GM21360 (cell line): Measurements from ENCODE around the gene UBE3B.
A peak's percentile ranks its signal among the peaks of the same experiment; 100 is the strongest.

Source experiments
- ATAC-seq: cut with Tn5 transposase; IDR thresholded peaks from one replicate; pipeline ENCODE4 v1.9.1; 2021; ENCODE audit warnings: mild to moderate bottlenecking, moderate library complexity; ENCODE audit not compliant: unreplicated experiment

UBE3B gene

DNA sequence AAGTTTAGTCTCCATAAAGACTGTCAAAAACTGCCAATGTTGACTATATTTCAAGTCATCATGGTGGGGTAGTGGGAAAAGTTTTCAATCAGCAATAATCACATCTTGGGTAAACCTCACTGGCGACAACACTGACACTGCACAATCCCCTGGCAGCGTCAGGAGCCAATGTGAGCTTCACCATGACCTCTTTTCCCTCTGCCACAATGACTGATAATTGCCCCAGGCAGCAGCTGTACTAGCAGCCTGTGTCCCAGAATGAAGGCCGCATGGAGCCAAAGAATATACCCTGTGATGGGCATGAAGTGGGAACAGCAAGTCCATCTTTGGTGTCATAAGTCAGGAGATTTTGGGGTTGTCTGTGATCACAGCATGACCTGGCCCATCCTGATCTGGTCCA, 90.5 kb downstream of the UBE3B start:
- no peak for ATAC-seq

DNA sequence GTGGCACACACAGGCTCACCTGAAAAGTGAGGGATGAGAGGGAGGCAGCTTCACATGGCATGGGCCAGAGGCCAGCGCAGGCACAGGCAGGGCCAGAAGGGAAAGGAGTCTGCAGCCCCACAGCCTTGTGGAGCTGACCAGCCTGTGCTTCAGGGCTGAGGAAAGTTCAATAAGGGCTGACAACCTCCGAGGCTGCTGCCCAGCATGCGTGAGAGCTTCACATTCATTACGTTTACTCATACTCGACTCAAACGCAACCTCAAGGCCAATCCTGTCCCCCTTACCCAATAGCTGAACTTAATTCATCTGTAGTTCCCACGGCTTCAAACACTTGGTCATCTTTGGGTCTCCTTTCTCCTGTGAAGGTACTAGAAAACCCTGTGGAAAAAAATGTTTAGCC, 91.1 kb downstream of the UBE3B start:
- no peak for ATAC-seq

DNA sequence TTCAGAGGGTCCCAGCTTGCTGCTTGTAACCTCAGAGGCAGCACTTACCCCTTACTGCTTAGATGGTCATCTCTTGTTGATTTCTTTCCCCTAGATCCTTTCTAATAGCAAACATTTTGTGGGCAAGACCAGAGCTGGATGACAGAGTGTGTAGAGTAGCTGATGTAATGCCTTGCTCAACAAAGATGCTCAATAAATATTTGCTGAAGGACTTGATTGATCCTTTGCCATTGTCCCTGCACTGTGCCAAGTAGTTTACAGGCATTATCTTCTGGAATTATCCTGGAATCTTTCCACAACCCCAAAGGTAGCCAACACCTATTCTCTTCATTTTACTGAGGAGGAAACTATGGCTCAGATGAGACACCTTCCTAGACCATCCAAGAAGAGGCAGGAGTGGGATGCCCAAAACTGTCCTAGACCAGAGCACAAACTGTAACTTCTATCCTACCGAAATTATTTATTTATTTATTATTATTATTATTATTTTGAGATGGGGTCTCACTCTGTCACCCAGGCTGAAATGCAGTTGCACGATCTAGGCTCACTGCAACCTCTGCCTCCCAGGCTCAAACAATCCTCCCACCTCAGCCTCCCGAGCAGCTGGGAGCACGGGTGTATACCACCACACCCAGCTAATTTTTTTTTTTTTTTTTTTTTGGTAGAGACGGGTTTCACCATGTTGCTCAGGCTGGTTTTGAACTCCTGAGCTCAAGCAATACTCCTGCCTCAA, 94.5 kb downstream of the UBE3B start:
- ATAC-seq: no peak

DNA sequence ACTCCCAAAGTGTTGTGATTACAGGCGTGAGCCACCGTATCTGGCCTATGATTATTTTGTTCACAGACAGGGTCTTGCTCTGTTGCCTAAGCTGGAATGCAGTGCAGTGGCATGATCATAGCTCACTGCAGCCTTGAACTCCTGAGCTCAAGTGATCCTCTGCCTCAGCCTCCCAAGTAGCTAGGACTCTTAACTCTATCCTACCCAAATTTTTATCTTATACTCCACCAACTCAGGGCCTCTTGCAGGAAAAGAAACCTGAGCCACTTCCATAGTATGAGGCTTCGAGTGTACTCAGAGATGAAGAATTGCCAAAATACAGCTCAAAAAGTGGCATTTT, 95.0 kb downstream of the UBE3B start:
- ATAC-seq: no peak

DNA sequence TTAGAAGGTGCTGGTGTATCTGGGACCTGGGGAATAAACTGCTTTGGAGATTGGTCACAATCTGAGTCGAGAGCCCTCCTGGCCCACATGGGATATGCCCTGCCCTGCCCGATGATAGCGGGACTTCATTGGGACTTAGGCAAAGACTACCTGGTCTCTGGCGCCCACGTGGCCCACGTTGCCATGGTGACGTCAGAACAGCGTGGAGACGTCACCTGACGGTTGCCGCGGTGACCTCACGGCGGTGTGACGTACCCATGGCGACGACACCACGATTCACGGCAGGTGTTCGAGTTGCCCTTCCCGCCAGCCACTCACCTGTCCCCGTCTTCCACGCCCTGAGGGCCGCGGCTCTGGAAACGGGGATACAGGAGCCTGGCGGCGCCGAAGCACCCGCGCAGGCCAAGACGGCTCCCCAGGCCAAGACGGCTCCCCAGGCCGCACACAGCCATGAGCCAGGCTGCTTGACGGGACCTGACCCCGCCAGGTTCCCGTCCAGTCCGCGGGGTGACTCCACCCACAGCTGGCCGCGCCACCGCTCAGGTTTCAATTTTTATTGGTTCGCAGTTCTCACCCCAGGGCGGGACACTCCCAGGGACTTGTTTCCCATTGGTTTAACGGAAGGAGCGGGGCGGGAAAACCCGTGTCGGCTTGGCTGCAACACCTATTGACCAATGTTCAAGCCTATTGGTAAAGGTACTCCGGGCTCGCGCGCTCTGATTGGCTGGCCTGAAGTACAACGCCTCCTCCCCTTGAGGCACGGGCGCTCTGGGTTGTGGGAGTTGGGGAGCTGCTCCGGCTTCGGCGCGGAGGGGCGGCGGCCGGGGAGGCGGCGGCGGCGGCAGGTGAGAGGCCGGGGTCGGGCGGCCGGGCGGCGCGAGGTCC, 95.8 kb downstream of the UBE3B start, which contains the start of the genes MMAB and MVK:
Gene MMAB (minus strand): TSS at position 476 of the 885 bp plus-strand sequence. CDS start 24 bp downstream, at position 452.
Gene MVK (plus strand): TSS at position 766 of the 885 bp plus-strand sequence. CDS start 1,029 bp downstream, outside the sequence.
- ATAC-seq: peak; percentile 89

DNA sequence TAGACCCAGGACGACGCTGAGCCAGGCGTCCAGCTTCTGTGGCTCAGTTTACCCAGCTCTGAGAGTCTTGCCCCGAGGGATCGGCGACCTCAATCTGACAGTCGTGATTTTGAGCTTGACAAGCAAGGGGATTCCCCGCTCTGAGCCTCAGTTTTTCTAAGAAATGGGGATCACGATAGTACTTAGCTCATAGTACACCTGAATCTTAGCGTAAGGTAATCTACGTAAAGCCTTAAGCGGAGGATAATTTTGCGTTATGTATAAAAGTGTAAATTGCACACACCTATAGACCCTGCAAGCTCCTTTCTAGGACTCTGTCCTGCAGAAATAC, 96.4 kb downstream of the UBE3B start:
- no peak for ATAC-seq

DNA sequence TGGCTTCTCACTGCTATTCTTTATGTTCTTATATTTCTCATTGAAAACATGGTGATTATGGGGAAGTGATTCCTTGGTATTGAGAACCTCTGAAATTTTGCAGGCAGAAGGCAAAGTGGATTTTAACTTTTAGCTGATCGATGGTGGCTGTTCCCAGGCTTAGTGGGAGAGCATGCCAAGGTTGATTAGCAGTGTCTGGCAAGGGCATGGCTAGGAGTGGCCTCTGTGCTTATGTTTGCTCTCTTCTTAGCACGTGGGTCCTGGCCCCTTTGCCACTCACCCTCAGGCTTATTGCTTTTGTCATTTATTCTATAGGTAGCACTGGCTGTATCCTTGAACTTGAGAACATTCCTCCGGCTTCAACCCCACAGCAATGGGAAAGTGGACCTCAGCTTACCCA, 98.2 kb downstream of the UBE3B start:
- no peak for ATAC-seq

DNA sequence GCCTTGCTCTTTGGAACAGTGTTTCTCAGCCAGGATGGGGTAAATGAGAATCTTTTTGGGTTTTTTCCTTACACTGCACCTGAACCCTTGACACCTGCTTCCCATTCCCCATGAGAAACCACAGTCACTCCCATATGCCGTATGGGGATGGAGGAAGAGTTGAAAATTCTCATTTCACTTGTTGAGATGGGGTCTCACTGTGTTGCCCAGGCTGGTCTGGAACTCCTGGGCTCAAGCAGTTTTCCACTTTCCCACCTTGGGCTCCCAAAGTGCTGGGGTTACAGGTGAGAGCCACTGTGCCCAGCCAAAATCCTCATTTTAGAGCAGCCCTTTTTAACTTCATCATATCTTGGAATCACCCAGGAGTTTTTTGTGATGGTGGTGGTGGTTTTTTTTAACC, 99.9 kb downstream of the UBE3B start:
- no peak for ATAC-seq

DNA sequence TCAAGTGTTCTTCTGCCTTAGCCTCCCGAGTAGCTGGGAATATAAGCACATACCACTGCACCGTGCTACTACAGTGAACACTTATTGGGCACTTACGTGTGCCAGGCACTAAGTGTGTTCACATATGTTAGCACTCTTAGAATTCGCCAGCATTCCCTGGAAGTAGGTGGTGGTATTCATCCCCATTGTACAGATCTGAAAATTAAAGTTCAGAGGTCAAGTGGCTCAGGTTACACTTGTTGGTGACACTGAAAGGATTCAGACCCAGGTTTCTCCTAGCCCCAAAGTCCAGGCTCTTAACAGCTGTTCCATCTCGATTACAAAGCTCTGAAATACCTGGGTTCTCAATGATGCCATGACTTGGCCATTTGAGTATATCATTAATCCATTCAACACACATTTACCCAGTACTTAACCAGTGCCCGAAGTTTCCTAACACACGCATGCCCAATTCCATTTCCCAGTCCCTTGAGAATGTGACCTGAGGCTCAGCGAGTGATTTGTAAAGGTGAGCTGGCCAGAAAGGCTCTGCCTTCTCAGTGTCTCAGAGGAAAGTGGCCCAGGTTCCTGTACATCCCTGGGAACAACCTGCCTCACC, 101.0 kb downstream of the UBE3B start:
- ATAC-seq: no peak

DNA sequence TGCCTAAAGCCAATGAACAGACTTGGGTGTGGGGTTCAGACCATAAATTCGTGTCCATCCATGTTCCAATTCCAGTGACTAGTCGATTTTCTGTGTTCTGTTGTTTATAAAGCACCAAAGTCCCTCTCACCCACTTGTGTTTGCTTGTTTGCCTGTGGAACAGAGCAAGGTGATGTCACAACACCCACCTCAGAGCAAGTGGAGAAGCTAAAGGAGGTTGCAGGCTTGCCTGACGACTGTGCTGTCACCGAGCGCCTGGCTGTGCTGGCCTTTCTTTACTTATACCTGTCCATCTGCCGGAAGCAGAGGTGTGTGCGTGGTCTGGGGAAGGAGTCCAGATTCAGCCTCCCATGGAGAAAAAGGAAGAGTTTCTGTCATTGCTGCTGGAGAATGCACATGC, 102.2 kb downstream of the UBE3B start:
- ATAC-seq: no peak

DNA sequence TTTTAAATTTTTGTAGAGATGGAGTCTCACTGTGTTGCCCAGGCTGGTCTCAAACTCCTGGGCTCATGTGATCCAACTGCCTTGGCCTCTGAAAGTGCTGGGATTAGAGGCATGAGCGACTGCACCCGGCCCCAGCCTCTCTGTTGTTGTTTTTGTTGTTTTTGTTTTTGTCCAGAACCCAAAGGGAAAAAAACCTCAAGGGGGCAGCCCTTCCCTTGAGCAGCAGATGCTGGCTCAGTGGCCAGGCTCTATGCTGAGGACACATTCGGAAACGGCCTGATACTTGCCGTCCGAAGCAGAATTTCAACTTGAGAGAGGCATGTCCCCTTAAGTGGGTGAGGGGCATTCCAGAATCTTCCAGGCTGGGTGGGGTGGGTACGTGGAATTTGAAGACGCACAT, 102.8 kb downstream of the UBE3B start:
- ATAC-seq: no peak

DNA sequence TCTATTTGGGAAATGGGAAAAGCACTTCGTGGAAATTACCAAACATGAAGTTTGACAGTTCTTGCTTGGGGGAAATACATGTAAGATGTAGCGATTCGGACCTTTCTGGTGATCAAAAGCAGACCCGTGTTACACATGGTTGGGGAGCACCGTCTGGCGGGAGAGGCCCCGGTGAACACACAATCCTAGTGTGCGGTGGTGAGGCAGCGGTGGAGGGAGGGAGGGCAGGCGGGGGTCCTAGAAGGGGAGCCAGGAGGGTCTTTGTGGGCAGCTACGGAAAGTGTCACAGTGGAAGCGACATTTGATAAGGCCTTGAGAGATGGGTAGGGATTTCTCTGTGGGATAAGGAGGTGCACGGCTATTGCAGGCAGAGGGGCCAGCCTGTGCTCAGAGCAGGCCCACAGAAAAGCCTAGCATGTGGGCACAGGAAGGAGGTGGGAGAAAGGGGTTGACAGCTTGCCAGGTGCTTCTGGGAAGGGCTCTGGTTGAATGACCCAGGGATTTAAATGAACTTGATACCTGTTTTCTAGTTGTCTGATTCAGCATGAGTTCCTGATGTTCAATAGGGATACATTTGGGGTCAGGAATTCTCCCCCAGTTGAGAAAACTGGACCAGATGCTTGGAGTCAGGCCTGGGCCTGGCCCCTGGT, 103.4 kb downstream of the UBE3B start:
- no peak for ATAC-seq

DNA sequence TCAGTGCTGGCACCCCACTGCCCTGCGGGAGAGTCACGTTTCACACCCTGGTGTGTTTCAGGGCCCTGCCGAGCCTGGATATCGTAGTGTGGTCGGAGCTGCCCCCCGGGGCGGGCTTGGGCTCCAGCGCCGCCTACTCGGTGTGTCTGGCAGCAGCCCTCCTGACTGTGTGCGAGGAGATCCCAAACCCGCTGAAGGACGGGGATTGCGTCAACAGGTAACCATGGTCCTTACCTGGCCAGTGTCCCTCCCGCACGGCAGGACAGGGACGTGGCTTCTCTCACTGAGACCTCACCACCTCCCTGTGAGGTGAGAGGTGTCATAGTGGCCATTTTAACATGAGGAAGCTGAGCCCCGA, 103.9 kb downstream of the UBE3B start:
- ATAC-seq: no peak

DNA sequence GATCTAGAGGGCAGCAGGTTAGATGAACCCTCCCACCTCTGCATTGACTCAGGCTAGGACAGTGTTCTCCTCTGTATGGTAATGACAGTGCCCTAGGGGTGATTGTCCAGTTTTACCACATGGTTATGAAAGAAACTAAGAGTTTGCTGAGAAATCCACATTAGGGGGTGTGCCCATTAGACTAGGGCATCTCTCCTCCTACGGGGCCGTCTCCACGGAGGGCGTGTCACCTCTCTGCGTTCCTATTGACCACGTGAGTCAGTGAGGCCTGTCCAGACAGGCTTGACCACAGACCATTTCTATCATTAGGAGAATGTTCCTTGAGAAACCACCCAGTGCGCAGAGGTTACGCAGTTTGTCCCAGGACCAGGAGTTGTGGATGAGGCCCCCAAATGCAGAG, 104.4 kb downstream of the UBE3B start:
- no peak for ATAC-seq

DNA sequence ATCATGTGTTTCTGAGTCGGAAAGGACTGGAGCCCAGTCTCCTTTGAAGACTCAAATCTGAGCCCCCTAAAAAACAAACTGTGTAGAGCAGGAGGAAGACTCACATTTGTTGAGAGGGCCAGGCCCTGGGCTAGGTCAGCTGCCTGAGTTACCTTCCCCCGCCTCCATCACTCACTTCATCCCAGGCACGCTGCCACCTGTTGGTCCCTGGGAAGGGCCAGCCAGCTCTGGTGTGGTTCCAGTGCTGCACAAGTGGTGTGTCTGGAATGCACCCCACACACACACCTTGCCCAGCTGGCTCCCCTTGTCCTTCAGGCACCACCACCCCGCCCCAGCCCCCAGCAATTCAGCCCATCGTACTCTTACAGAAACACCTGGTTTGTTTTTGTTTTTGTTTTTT, 105.2 kb downstream of the UBE3B start:
- no peak for ATAC-seq

DNA sequence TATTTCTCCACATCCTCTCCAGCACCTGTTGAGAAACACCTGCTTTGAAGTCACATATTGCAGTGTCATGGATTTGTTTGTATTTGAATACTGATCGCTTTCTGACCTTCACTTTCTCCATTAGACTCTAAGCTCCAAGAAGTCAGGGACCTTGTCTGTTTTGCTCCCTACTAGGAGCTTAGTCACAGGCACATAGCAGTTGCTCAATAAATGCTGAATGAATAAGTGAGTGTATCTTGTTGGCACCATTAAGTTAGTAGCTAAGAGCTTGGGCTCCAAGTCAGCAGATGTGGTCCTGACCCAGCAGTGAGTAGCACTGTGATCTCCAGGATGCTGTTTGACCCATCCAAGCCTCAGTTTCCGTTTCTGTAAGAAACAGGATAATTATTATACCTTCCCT, 106.3 kb downstream of the UBE3B start:
- ATAC-seq: no peak
